Karpas-422 (cell line): ENCODE measurements around the gene PPEF2. TPM values are rescaled to one million over a fixed set of nuclear protein-coding genes. Genes with fewer than 3 reads are reported as not detected.
"Not testable (repeated sequence)": the region's sequence is repeated elsewhere in the genome, so short reads cannot be mapped to it uniquely, and the experiment has no call there.

ENCODE experiments used
- DNase-seq: peaks from one replicate; pipeline ENCODE4 v3.0.0-alpha.2; 2015
- H2AFZ ChIP-seq: fragments of 200-600 bp; sonication (generic); 2 replicates; pipeline ENCODE4 v1.6.1; 2014; ENCODE audit warnings: antibody characterized with exemption, low read length, mixed read lengths
- H3K27ac ChIP-seq: fragments of 200-600 bp; sonication (generic); 2 replicates; pipeline ENCODE4 v1.5.1; 2014; ENCODE audit warnings: mild to moderate bottlenecking, low read length, moderate library complexity
- H3K27me3 ChIP-seq: fragments of 200-600 bp; sonication (generic); 2 replicates; pipeline ENCODE4 v1.6.1; 2014; ENCODE audit warnings: low read length, mixed read lengths
- H3K36me3 ChIP-seq: fragments of 200-600 bp; sonication (generic); 2 replicates; pipeline ENCODE4 v1.6.1; 2014; ENCODE audit warnings: low read length, mixed read lengths; ENCODE audit not compliant: insufficient read depth
- H3K4me1 ChIP-seq: fragments of 200-600 bp; sonication (generic); 2 replicates; pipeline ENCODE4 v1.6.1; 2014; ENCODE audit warnings: mild to moderate bottlenecking, low read length, mixed read lengths
- H3K4me2 ChIP-seq: fragments of 200-600 bp; sonication (generic); 2 replicates; pipeline ENCODE4 v1.6.1; 2014; ENCODE audit warnings: low read length, low read depth, mild to moderate bottlenecking; ENCODE audit not compliant: poor library complexity, severe bottlenecking
- H3K4me3 ChIP-seq: fragments of 200-600 bp; sonication (generic); 2 replicates; pipeline ENCODE4 v1.5.1; 2014; ENCODE audit warnings: mild to moderate bottlenecking, antibody characterized with exemption, low read length, mixed read lengths
- H3K79me2 ChIP-seq: fragments of 200-600 bp; sonication (generic); 2 replicates; pipeline ENCODE4 v1.6.1; 2014; ENCODE audit warnings: mild to moderate bottlenecking, low read length, mixed read lengths
- H3K9ac ChIP-seq: fragments of 200-600 bp; sonication (generic); 2 replicates; pipeline ENCODE4 v1.6.0; 2014; ENCODE audit warnings: low read length
- H3K9me2 ChIP-seq: fragments of 200-600 bp; sonication (generic), shearing (Covaris generic); replicated peaks from 2 replicates; pipeline ENCODE4 v1.6.0; 2014; ENCODE audit warnings: mild to moderate bottlenecking, low read length, moderate library complexity; ENCODE audit not compliant: insufficient read depth
- H3K9me3 ChIP-seq: fragments of 300-700, 200-600 bp; sonication (generic); 2 replicates; pipeline ENCODE4 v1.6.1; 2014; ENCODE audit warnings: low read length, mixed read lengths
- H4K20me1 ChIP-seq: fragments of 200-600 bp; sonication (generic); 2 replicates; pipeline ENCODE4 v1.6.1; 2014; ENCODE audit warnings: mild to moderate bottlenecking, antibody characterized with exemption, low read length, low read depth; ENCODE audit not compliant: insufficient read depth
- total RNA-seq: library from RNA; depleted of rRNA; stranded (reverse); fragments of >200 nt; shearing (Covaris generic); gene quantifications from 2 replicates; pipeline ENCODE4 v1.2.3, GENCODE V29; 2014; ENCODE audit warnings: low replicate concordance

Gene PPEF2
- total RNA-seq, 1 experiment from 2014 or later, result not detected

DNA sequence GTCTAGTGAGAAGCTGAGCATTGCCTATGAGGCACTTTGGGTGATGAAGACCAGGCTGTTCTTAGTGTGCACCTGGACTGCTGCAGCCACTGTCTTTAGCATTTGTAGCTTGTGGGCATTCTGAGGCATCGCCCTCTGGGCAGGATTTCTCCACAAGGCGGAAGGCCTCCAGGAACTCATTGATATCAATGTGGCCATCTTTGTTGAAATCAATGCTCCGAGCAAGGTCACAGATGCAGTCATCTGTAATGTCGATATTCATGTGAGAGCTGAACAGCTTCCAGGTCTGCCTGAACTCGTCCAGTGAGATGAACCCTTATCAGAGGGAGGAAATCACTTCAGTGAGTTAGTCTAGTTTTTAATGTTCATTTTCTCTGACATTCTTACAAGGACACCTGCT, 41.6 kb downstream of the PPEF2 start:
- H4K20me1 ChIP-seq, result no peaks in the 10 kb centered on the region
- H3K9me3 ChIP-seq, result no peaks in the 10 kb centered on the region
- DNase-seq, result no peak
- H3K4me2 ChIP-seq, result no peak overlapping the region
- no peaks in the 10 kb centered on the region for H3K9me2 ChIP-seq
- H3K27me3 ChIP-seq, result no peaks in the 10 kb centered on the region
- no peaks in the 10 kb centered on the region for H3K4me1 ChIP-seq
- no peak overlapping the region for H3K27ac ChIP-seq
- H2AFZ ChIP-seq, result no peak overlapping the region
- no peaks in the 10 kb centered on the region for H3K79me2 ChIP-seq
- no peaks in the 10 kb centered on the region for H3K36me3 ChIP-seq
- no peak overlapping the region for H3K4me3 ChIP-seq
- H3K9ac ChIP-seq, result no peak overlapping the region

DNA sequence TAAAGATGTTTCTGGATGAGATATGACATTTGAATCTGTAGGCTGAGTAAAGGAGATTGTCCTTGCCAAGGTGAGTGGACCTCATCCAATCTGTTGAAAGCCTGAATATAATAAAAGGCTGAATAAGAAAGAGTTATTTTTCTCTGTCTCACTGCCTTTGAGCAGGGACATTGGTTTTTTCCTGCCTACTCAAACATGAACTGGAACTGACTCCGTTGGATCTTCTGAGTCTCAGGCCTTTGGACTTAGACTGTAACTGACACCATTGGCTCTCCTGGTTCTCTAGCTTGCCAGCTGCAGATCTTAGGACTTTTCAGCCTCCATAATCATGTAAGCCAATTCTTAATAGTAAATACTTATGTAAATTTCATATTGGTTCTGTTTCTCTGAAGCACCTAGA, 43.5 kb downstream of the PPEF2 start:
- H3K36me3 ChIP-seq, result no peaks in the 10 kb centered on the region
- no peak for DNase-seq
- H3K9me3 ChIP-seq, result no peaks in the 10 kb centered on the region
- H4K20me1 ChIP-seq, result no peaks in the 10 kb centered on the region
- H3K79me2 ChIP-seq, result no peaks in the 10 kb centered on the region
- no peak overlapping the region for H3K27ac ChIP-seq
- no peaks in the 10 kb centered on the region for H3K9me2 ChIP-seq
- H2AFZ ChIP-seq, result no peak overlapping the region
- H3K9ac ChIP-seq, result no peak overlapping the region
- no peak overlapping the region for H3K4me3 ChIP-seq
- H3K27me3 ChIP-seq, result no peaks in the 10 kb centered on the region
- H3K4me2 ChIP-seq, result no peak overlapping the region
- H3K4me1 ChIP-seq, result no peaks in the 10 kb centered on the region

- no peaks in the 10 kb centered on the region for H4K20me1 ChIP-seq
- no peak overlapping the region for H3K4me2 ChIP-seq
- no peak overlapping the region for H2AFZ ChIP-seq
- no peaks in the 10 kb centered on the region for H3K27me3 ChIP-seq
- H3K27ac ChIP-seq, result no peak overlapping the region
- no peaks in the 10 kb centered on the region for H3K4me1 ChIP-seq
- H3K9me3 ChIP-seq, result no peaks in the 10 kb centered on the region
- no peaks in the 10 kb centered on the region for H3K79me2 ChIP-seq
- no peaks in the 10 kb centered on the region for H3K36me3 ChIP-seq
- DNase-seq, result no peak
- no peak overlapping the region for H3K4me3 ChIP-seq
- no peaks in the 10 kb centered on the region for H3K9me2 ChIP-seq
- no peak overlapping the region for H3K9ac ChIP-seq
Observed at GRCh38 chr4:75849461-75849860, 52.8 kb downstream of the PPEF2 start.

DNA sequence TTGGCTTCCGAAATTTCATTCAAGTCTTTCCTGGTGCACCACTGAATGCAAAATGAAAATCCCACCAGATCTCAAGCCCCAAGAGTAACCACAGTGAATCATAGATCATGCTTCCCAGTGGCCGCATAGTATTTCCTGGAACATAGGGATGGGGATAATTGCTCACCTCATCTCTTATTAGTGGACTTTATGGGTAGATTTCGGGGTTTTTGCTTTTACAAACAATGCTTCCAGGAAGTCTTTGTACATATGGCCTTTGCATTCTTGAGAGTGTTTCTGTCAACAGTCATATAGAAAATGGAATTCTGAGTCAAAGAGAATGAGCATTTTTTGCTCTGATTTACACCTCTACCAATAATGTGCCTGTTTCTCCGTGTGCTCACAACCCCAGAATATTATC, 53.4 kb downstream of the PPEF2 start:
- H3K4me1 ChIP-seq, result no peaks in the 10 kb centered on the region
- H3K79me2 ChIP-seq, result no peaks in the 10 kb centered on the region
- no peaks in the 10 kb centered on the region for H3K9me3 ChIP-seq
- no peaks in the 10 kb centered on the region for H3K9me2 ChIP-seq
- no peak for DNase-seq
- H3K4me3 ChIP-seq, result no peak overlapping the region
- H3K27me3 ChIP-seq, result no peaks in the 10 kb centered on the region
- H3K4me2 ChIP-seq, result no peak overlapping the region
- no peaks in the 10 kb centered on the region for H4K20me1 ChIP-seq
- no peak overlapping the region for H3K9ac ChIP-seq
- no peaks in the 10 kb centered on the region for H3K36me3 ChIP-seq
- H3K27ac ChIP-seq, result no peak overlapping the region
- no peak overlapping the region for H2AFZ ChIP-seq

- H3K79me2 ChIP-seq, H3K27me3 ChIP-seq, H4K20me1 ChIP-seq, H3K4me2 ChIP-seq, H3K27ac ChIP-seq, H3K36me3 ChIP-seq, H3K9me2 ChIP-seq, H3K9ac ChIP-seq, H3K4me1 ChIP-seq, H2AFZ ChIP-seq, H3K9me3 ChIP-seq, H3K4me3 ChIP-seq: not testable (repeated sequence)
- peak; percentile 75 for DNase-seq
Observed at GRCh38 chr4:75848171-75848760, 54.0 kb downstream of the PPEF2 start.

- Histone ChIP-seq H3K9me2 (no peaks in the 10 kb centered on the region), H2AFZ (no peak overlapping the region), H3K27ac (no peak overlapping the region), H4K20me1 (no peaks in the 10 kb centered on the region), H3K4me2 (no peak overlapping the region), H3K9me3 (no peaks in the 10 kb centered on the region), H3K4me1 (no peaks in the 10 kb centered on the region), H3K79me2 (no peaks in the 10 kb centered on the region), H3K9ac (no peak overlapping the region), H3K36me3 (no peaks in the 10 kb centered on the region), H3K4me3 (no peak overlapping the region), H3K27me3 (no peaks in the 10 kb centered on the region)
- no peak for DNase-seq
Observed at GRCh38 chr4:75845992-75846391, 56.3 kb downstream of the PPEF2 start.

- H3K4me3 ChIP-seq, result no peak overlapping the region
- no peaks in the 10 kb centered on the region for H3K27me3 ChIP-seq
- H4K20me1 ChIP-seq, result no peaks in the 10 kb centered on the region
- no peak overlapping the region for H3K27ac ChIP-seq
- no peak overlapping the region for H3K9ac ChIP-seq
- no peaks in the 10 kb centered on the region for H3K4me1 ChIP-seq
- no peaks in the 10 kb centered on the region for H3K36me3 ChIP-seq
- H2AFZ ChIP-seq, result no peak overlapping the region
- no peaks in the 10 kb centered on the region for H3K79me2 ChIP-seq
- H3K9me2 ChIP-seq, result no peaks in the 10 kb centered on the region
- H3K9me3 ChIP-seq, result no peaks in the 10 kb centered on the region
- no peak for DNase-seq
- H3K4me2 ChIP-seq, result no peak overlapping the region
Observed at GRCh38 chr4:75844151-75844662, 58.0 kb downstream of the PPEF2 start.

GRCh38 chr4:75843596-75843995, 58.7 kb downstream of the PPEF2 start:
- Histone ChIP-seq H3K4me3 (no peak overlapping the region), H2AFZ (no peak overlapping the region), H3K36me3 (no peaks in the 10 kb centered on the region)

More at GRCh38 chr4:75843596-75843995, 58.7 kb downstream of the PPEF2 start:
- no peaks in the 10 kb centered on the region for H3K79me2 ChIP-seq
- no peak for DNase-seq
- no peak overlapping the region for H3K4me2 ChIP-seq
- H3K9me3 ChIP-seq, result no peaks in the 10 kb centered on the region
- no peak overlapping the region for H3K27ac ChIP-seq
- no peaks in the 10 kb centered on the region for H3K27me3 ChIP-seq
- H4K20me1 ChIP-seq, result no peaks in the 10 kb centered on the region
- H3K9me2 ChIP-seq, result no peaks in the 10 kb centered on the region
- no peaks in the 10 kb centered on the region for H3K4me1 ChIP-seq
- no peak overlapping the region for H3K9ac ChIP-seq
